H54 (cell line): Measurements from ENCODE around the gene TMUB1.

ENCODE experiments used
- DNase-seq: peaks from one replicate; pipeline ENCODE4 v3.0.0; 2011; ENCODE audit warnings: low spot score, mixed read lengths; ENCODE audit not compliant: insufficient read length
- FAIRE-seq: peaks from 3 replicates; lab custom pipeline; 2011; peaks lifted over from hg19 to GRCh38; lab: Jason Lieb, UNC
- POLR2A ChIP-seq: IDR thresholded peaks from 2 replicates; pipeline ENCODE4 v1.6.1; 2011; ENCODE audit warnings: low read depth, mild to moderate bottlenecking, low read length

Gene TMUB1

DNA sequence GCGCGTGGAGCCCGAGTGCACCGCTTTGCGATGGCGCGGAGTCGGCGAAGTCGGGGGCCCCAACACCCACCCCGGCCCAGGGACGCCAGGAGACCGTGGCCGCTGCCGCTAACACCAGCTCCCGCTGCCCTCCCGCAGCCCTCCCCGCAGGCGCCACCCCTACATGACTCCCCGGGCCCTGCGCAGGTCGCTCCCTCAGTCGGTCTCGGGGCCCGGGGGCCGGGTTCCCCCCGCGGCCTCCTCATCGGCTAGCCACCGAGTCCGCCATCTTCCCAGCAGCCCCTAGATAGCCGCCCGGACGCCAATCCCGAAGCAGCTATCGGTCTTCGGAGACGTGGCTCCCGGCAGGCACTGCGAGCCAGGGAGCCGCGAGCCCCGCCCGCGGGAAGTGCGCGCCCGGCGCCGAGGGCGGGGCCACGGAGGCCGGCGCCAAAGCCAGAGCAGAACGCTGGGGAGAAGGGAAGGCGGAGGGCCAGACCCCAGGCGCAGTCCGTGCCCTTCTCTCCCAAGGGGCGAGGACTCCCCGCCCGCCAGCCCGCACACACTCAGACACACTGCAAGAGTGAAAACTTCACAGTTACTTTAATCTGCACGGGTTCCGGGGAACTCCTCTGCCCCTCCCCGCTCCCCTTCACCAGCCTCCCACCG, 2.6 kb downstream of the TMUB1 start, which contains the start of gene FASTK:
Gene FASTK, minus strand, starts transcription at position 288 of the 648 bp plus-strand sequence. Its CDS starts 43 bp downstream, at position 245.
- TF ChIP-seq POLR2A, result peak; percentile 87
- FAIRE-seq (no peak), DNase-seq (peak; percentile 94)

DNA sequence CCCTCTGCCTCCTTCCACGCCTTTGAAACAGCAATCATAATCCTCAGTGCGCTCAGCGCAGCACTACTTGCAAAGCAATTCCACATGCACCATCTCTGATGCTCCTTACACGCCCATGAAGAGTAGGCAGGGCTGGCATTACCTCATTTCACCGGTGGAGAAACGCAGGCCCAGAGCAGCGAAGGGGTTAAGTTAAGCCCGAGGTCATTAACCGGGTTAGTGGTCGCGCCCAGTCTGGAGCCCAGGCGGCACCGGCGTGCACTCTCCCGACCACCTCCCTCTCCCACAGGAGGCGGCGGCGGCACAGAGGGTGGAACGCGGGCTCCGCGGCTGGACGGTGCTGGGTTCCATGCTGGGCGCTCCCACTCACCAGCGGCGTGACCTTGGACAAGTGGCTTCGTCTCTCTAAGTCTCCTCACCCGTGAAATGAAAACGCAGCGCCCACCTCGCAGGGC, 3.2 kb downstream of the TMUB1 start:
- DNase-seq (no peak), FAIRE-seq (no peak)
- TF ChIP-seq POLR2A, result no peak

GRCh38 chr7:151079199-151079910, 3.9 kb downstream of the TMUB1 start:
- FAIRE-seq (no peak), DNase-seq (no peak)
- no peak for TF ChIP-seq POLR2A

GRCh38 chr7:151078233-151079040, 4.9 kb downstream of the TMUB1 start:
- FAIRE-seq, result no peak
- no peak for DNase-seq
- 0 out of 2 replicates have a peak, but pooled peaks have one; percentile 1 for TF ChIP-seq POLR2A

GRCh38 chr7:151077705-151078232, 5.5 kb downstream of the TMUB1 start:
- DNase-seq (no peak), FAIRE-seq (no peak)
- no peak for TF ChIP-seq POLR2A

DNA sequence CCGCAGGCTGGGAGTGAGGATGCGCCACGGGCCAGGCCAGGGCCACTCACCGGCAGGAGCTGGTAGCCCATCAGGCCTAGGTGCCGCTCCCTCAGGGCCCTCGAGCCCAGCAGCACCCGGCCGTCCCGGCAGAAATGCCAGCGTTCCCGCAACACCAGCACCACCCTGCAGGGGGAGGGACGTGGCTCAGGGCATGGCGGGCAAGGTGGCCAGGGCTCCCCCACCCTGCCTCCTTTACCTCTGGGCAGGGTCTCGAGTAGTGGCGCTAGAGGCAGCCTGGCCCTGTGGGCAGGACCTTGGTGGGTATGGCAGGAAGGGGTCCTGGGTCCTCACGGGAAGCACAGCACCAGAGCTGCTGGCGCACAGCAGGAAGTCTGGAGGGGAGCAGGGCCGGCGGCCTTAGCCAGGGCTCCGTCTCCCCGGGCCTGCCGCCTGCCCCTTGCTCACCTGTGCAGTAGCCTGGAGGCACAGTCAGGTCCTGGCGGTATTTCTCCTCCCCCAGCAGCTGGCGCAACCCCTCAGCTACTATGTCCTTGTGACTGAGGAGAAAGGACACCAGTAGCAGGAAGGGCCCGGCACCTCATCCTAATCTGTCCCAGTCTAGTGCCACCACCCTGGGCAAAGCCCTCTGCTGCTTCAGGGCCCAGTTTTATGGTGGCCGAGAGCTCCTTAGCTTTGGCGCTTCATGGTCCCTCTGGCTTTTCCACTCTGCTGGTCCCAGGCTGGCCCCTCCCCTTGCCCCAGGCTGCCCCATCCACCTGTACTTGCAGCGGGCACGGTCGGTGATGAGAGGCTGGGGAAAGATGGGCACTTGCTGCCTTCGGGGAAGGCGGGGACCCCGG, 6.2 kb downstream of the TMUB1 start:
- FAIRE-seq (no peak), DNase-seq (peak; percentile 63)
- no peak for TF ChIP-seq POLR2A

DNA sequence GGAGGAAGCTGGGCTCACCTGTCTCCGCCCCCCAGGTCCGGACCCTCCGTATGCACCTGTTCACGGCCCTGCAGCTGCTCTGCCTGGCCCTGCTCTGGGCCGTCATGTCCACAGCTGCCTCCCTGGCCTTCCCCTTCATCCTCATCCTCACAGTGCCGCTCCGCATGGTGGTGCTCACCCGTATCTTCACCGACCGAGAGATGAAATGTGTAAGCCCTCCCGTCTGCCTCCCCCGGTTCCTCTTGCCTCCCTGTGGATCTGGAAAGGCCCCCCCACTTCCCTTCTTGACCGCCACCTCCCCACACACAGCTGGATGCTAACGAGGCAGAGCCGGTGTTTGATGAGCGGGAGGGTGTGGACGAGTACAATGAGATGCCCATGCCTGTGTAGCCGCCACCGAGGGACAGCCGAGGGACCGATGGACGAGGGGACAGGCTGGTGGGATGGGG, 7.3 kb downstream of the TMUB1 start:
- DNase-seq (no peak), FAIRE-seq (no peak)
- 0 out of 2 replicates have a peak, but pooled peaks have one; percentile 15 for TF ChIP-seq POLR2A

- no peak for TF ChIP-seq POLR2A
- FAIRE-seq (no peak), DNase-seq (no peak)
These were observed 7.7 kb downstream of the TMUB1 start for GRCh38 chr7:151075662-151075971.

- DNase-seq, result no peak
- no peak for TF ChIP-seq POLR2A
- no peak for FAIRE-seq
These were observed 8.3 kb downstream of the TMUB1 start for GRCh38 chr7:151074817-151075661.

GRCh38 chr7:151073990-151074389, 9.3 kb downstream of the TMUB1 start:
- DNase-seq (no peak), FAIRE-seq (no peak)
- TF ChIP-seq POLR2A, result no peak

- FAIRE-seq (no peak), DNase-seq (no peak)
- no peak for TF ChIP-seq POLR2A
These were observed 12.0 kb downstream of the TMUB1 start for GRCh38 chr7:151071032-151071866.
